Loucy (cell line): ENCODE data around the gene SGMS1.

Experiments
- CTCF ChIP-seq: fragments of 200-600 bp; sonication (generic); conservative IDR thresholded peaks from 2 replicates; pipeline ENCODE4 v1.5.1; 2014; ENCODE audit warnings: mild to moderate bottlenecking, antibody characterized with exemption, low read length
- EZH2phosphoT487 ChIP-seq: fragments of 200-600 bp; IDR thresholded peaks from 2 replicates; pipeline ENCODE4 v1.6.1; 2018; ENCODE audit warnings: antibody characterized with exemption, mild to moderate bottlenecking, moderate library complexity, borderline replicate concordance

GRCh38 chr10:50627443-50627842 is 3.7 kb upstream of the SGMS1 start:
- TF ChIP-seq CTCF (no peak), EZH2phosphoT487 (no peak)
